ENCODE data around the gene U2AF2.

DNA sequence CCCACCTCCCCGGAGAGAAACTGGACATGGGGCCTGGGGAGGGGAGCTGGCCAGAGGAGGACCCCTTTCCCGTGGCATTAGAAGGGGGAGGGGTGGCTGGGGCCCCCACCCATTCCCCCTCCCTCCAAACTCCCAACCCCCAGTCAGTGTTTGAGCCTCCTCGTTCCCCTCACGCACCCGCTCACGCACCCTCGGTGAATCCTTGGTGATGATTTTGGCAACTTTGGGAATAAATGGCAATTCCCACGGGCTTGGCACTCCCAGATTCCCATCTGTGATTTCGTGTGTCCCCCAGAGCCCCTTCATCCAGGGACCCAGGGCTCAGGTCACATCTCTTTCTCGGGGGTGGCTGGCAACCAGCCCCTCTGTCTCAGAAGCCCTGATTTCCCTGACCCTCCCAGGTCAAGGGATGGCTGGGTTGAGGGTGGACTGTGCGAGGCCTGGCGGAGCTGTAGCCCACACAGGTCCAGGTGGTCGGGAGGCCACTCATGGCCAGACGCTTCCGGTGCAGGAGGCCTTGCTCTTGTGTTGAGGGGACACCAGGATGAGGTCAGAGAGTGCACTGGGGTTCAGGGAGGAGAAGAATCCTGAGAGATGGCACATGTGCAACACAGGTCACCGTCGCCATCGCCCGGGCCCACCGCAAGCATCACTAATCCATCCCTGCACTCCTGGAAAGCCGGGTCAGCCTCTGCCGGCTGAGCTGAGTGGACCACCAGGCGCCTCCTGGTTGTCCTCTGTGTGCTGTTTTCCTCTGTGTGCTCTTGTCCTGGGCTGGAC is 40.9 kb downstream of the U2AF2 start:
- no peak for TF ChIP-seq NR2C2 (CRISPR knock-in tag; IDR thresholded peaks at IDR 0.05)
- no peak for TF ChIP-seq NR2C2 (tag; IDR thresholded peaks at IDR 0.05)
- TF ChIP-seq TCF7L2 (IDR thresholded peaks at IDR 0.05; ENCODE audit: low read depth, low read length) = no peak
- TF ChIP-seq, protein P1, sequence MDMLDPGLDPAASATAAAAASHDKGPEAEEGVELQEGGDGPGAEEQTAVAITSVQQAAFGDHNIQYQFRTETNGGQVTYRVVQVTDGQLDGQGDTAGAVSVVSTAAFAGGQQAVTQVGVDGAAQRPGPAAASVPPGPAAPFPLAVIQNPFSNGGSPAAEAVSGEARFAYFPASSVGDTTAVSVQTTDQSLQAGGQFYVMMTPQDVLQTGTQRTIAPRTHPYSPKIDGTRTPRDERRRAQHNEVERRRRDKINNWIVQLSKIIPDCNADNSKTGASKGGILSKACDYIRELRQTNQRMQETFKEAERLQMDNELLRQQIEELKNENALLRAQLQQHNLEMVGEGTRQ (CRISPR knock-in tag; IDR thresholded peaks at IDR 0.05) = no peak
- no peak for TF ChIP-seq BRF1 (IDR thresholded peaks at IDR 0.05; ENCODE audit: borderline replicate concordance, extremely low read depth, insufficient read length)
- TF ChIP-seq POLR2A (conservative IDR thresholded peaks at IDR 0.05) = no peak
- TF ChIP-seq, protein P2, sequence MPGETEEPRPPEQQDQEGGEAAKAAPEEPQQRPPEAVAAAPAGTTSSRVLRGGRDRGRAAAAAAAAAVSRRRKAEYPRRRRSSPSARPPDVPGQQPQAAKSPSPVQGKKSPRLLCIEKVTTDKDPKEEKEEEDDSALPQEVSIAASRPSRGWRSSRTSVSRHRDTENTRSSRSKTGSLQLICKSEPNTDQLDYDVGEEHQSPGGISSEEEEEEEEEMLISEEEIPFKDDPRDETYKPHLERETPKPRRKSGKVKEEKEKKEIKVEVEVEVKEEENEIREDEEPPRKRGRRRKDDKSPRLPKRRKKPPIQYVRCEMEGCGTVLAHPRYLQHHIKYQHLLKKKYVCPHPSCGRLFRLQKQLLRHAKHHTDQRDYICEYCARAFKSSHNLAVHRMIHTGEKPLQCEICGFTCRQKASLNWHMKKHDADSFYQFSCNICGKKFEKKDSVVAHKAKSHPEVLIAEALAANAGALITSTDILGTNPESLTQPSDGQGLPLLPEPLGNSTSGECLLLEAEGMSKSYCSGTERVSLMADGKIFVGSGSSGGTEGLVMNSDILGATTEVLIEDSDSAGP (CRISPR knock-in tag; IDR thresholded peaks at IDR 0.05) = no peak
- TF ChIP-seq, protein P3, sequence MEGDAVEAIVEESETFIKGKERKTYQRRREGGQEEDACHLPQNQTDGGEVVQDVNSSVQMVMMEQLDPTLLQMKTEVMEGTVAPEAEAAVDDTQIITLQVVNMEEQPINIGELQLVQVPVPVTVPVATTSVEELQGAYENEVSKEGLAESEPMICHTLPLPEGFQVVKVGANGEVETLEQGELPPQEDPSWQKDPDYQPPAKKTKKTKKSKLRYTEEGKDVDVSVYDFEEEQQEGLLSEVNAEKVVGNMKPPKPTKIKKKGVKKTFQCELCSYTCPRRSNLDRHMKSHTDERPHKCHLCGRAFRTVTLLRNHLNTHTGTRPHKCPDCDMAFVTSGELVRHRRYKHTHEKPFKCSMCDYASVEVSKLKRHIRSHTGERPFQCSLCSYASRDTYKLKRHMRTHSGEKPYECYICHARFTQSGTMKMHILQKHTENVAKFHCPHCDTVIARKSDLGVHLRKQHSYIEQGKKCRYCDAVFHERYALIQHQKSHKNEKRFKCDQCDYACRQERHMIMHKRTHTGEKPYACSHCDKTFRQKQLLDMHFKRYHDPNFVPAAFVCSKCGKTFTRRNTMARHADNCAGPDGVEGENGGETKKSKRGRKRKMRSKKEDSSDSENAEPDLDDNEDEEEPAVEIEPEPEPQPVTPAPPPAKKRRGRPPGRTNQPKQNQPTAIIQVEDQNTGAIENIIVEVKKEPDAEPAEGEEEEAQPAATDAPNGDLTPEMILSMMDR (IDR thresholded peaks at IDR 0.05 in 2 of 3, conservative IDR thresholded peaks at IDR 0.05 in 1 of 3; ENCODE audit: insufficient read depth in 2 of 3, low read depth in 1 of 3, low read length in 3 of 3) = no peak
- TF ChIP-seq TBL1XR1 (IDR thresholded peaks at IDR 0.05; ENCODE audit: low read length in 2 of 2) = no peak
- no peak for TF ChIP-seq BACH1 (tag; IDR thresholded peaks at IDR 0.05)
- TF ChIP-seq SMAD3 (CRISPR knock-in tag; conservative IDR thresholded peaks at IDR 0.05) = no peak
- TF ChIP-seq HMGN3 (IDR thresholded peaks at IDR 0.05; ENCODE audit: borderline replicate concordance, extremely low read depth, insufficient read length, low read depth, low read length) = no peak
- TF ChIP-seq, protein P4, sequence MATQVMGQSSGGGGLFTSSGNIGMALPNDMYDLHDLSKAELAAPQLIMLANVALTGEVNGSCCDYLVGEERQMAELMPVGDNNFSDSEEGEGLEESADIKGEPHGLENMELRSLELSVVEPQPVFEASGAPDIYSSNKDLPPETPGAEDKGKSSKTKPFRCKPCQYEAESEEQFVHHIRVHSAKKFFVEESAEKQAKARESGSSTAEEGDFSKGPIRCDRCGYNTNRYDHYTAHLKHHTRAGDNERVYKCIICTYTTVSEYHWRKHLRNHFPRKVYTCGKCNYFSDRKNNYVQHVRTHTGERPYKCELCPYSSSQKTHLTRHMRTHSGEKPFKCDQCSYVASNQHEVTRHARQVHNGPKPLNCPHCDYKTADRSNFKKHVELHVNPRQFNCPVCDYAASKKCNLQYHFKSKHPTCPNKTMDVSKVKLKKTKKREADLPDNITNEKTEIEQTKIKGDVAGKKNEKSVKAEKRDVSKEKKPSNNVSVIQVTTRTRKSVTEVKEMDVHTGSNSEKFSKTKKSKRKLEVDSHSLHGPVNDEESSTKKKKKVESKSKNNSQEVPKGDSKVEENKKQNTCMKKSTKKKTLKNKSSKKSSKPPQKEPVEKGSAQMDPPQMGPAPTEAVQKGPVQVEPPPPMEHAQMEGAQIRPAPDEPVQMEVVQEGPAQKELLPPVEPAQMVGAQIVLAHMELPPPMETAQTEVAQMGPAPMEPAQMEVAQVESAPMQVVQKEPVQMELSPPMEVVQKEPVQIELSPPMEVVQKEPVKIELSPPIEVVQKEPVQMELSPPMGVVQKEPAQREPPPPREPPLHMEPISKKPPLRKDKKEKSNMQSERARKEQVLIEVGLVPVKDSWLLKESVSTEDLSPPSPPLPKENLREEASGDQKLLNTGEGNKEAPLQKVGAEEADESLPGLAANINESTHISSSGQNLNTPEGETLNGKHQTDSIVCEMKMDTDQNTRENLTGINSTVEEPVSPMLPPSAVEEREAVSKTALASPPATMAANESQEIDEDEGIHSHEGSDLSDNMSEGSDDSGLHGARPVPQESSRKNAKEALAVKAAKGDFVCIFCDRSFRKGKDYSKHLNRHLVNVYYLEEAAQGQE (IDR thresholded peaks at IDR 0.05; ENCODE audit: borderline replicate concordance) = no peak
- TF ChIP-seq, protein P4 (CRISPR knock-in tag; IDR thresholded peaks at IDR 0.05; ENCODE audit: low read depth) = no peak
- TF ChIP-seq SP1 (CRISPR knock-in tag; IDR thresholded peaks at IDR 0.05) = no peak

All from K562 (cell line).